Measurements from ENCODE around the gene PTPRF.
"Not testable (repeated sequence)": the region's sequence is repeated elsewhere in the genome, so short reads cannot be mapped to it uniquely, and the experiment has no call there.

PTPRF gene

GRCh38 chr1:43620956-43621355, 90.3 kb downstream of the PTPRF start:
- no peak for DNase-seq (ENCODE audit: insufficient read length, low spot score)
- FAIRE-seq = no peak

GRCh38 chr1:43621386-43621785, 90.7 kb downstream of the PTPRF start:
- DNase-seq (ENCODE audit: insufficient read length, low spot score) (no peak), FAIRE-seq (no peak)

GRCh38 chr1:43621861-43622260, 91.2 kb downstream of the PTPRF start:
- FAIRE-seq (no peak), DNase-seq (ENCODE audit: insufficient read length, low spot score) (no peak)

- no peak for FAIRE-seq
Measured at GRCh38 chr1:43622471-43622870, 91.8 kb downstream of the PTPRF start.

GRCh38 chr1:43622901-43623780, 92.5 kb downstream of the PTPRF start:
- DNase-seq (ENCODE audit: insufficient read length, low spot score) (no peak), FAIRE-seq (no peak)

More at GRCh38 chr1:43622471-43622870, 91.8 kb downstream of the PTPRF start:
- no peak for DNase-seq (ENCODE audit: insufficient read length, low spot score)

GRCh38 chr1:43625063-43625780, 94.5 kb downstream of the PTPRF start:
- FAIRE-seq = no peak
- no peak for DNase-seq (ENCODE audit: insufficient read length, low spot score)

- no peak for DNase-seq (ENCODE audit: insufficient read length, low spot score)
Measured at GRCh38 chr1:43632135-43632670, 101.5 kb downstream of the PTPRF start.

GRCh38 chr1:43634721-43635120, 104.0 kb downstream of the PTPRF start:
- DNase-seq (ENCODE audit: insufficient read length, low spot score) (no peak), FAIRE-seq (no peak)

More at GRCh38 chr1:43632135-43632670, 101.5 kb downstream of the PTPRF start:
- no peak for FAIRE-seq

- DNase-seq (ENCODE audit: insufficient read length, low spot score) (no peak), FAIRE-seq (no peak)
Measured at GRCh38 chr1:43636006-43636641, 105.4 kb downstream of the PTPRF start.

- DNase-seq (ENCODE audit: insufficient read length, low spot score) (no peak), FAIRE-seq (no peak)
Measured at GRCh38 chr1:43637267-43637666, 106.6 kb downstream of the PTPRF start.

GRCh38 chr1:43638381-43638780, 107.7 kb downstream of the PTPRF start:
- DNase-seq (ENCODE audit: insufficient read length, low spot score); FAIRE-seq: not testable (repeated sequence)

- no peak for DNase-seq (ENCODE audit: insufficient read length, low spot score)
- no peak for FAIRE-seq
Measured at GRCh38 chr1:43639976-43640794, 109.5 kb downstream of the PTPRF start.

GRCh38 chr1:43644558-43644957, 113.9 kb downstream of the PTPRF start:
- DNase-seq (ENCODE audit: insufficient read length, low spot score) (no peak), FAIRE-seq (no peak)

GRCh38 chr1:43645461-43645860, 114.8 kb downstream of the PTPRF start:
- no peak for DNase-seq (ENCODE audit: insufficient read length, low spot score)
- no peak for FAIRE-seq

- not testable (repeated sequence) for DNase-seq (ENCODE audit: insufficient read length, low spot score); FAIRE-seq
Measured at GRCh38 chr1:43647331-43647730, 116.6 kb downstream of the PTPRF start.

GRCh38 chr1:43648221-43648847, 117.7 kb downstream of the PTPRF start:
- FAIRE-seq (no peak), DNase-seq (ENCODE audit: insufficient read length, low spot score) (no peak)

GRCh38 chr1:43648876-43649477, 118.3 kb downstream of the PTPRF start:
- DNase-seq (ENCODE audit: insufficient read length, low spot score) (no peak), FAIRE-seq (no peak)

- no peak for FAIRE-seq
Measured at GRCh38 chr1:43650310-43651085, 119.8 kb downstream of the PTPRF start.

GRCh38 chr1:43651188-43651587, 120.5 kb downstream of the PTPRF start:
- no peak for DNase-seq (ENCODE audit: insufficient read length, low spot score)
- FAIRE-seq = no peak

More at GRCh38 chr1:43650310-43651085, 119.8 kb downstream of the PTPRF start:
- DNase-seq (ENCODE audit: insufficient read length, low spot score) = peak; percentile 99

Data from HTR-8/SVneo (cell line).